ENCODE results near the gene CHFR. TPM values are rescaled to one million over a fixed set of nuclear protein-coding genes. Genes with fewer than 3 reads are reported as not detected.
A peak's percentile ranks its signal among the peaks of the same experiment; 100 is the strongest.
"Not testable (repeated sequence)": the region's sequence is repeated elsewhere in the genome, so short reads cannot be mapped to it uniquely, and the experiment has no call there.

Gene CHFR
- total RNA-seq, 2 experiments from 2014 or later, result 41.2 to 42.9 TPM

GRCh38 chr12:132814232-132814631 lies 73.2 kb downstream of the CHFR start:
- intact Hi-C loops (cut with micrococcal nuclease), result no loop called here
- Mint-ChIP-seq H3K9me3 (no peaks in the 10 kb centered on the region), H3K27me3 (no peaks in the 10 kb centered on the region), H3K27ac (no peak overlapping the region), H3K36me3 (peaks cover 48% of the 10 kb centered on the region), H3K4me3 (no peak overlapping the region), H3K4me1 (ENCODE audit: low read depth) (peaks cover 13% of the 10 kb centered on the region)
- no peak for DNase-seq
- ChIA-PET CTCF (no interaction called here), POLR2A (no interaction called here)

DNA sequence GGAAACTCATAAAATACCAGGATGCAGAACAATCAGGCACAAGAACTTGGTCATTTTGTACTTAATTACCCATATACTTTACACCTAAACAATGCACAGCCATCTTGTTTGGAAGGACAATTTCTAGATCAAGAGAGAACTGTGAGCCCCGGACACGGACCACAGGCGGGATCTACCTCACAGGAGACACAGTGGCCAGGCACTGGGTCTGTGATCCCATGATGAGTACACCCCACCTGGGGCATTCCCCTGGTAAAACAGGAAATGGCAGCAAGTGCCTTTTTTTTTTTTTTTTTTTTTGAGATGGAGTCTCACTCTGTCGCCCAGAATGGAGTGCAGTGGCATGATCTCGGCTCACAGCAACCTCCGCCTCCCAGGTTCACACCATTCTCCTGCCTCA lies 74.0 kb downstream of the CHFR start:
- DNase-seq, result peak; percentile 20
- peaks cover 13% of the 10 kb centered on the region for H3K4me1 Mint-ChIP-seq (ENCODE audit: low read depth)
- no peaks in the 10 kb centered on the region for H3K27me3 Mint-ChIP-seq
- peaks cover 49% of the 10 kb centered on the region for H3K36me3 Mint-ChIP-seq
- intact Hi-C loops (cut with micrococcal nuclease), result no loop called here
- no peaks in the 10 kb centered on the region for H3K9me3 Mint-ChIP-seq
- H3K27ac Mint-ChIP-seq, result no peak overlapping the region
- CTCF ChIA-PET, result no interaction called here
- POLR2A ChIA-PET, result no interaction called here
- H3K4me3 Mint-ChIP-seq, result no peak overlapping the region

GRCh38 chr12:132812631-132813305 lies 74.6 kb downstream of the CHFR start:
- DNase-seq, result peak; percentile 49
- H3K36me3 Mint-ChIP-seq, result peaks cover 50% of the 10 kb centered on the region
- CTCF ChIA-PET, result interaction anchor here (1.9 kb wide), 1 partner anchor 92 kb away, joined by 5 read pairs; no protein-coding TSS in a partner anchor
- no peaks in the 10 kb centered on the region for H3K27me3 Mint-ChIP-seq
- POLR2A ChIA-PET, result no interaction called here
- H3K4me3 Mint-ChIP-seq, result no peak overlapping the region
- intact Hi-C loops (cut with micrococcal nuclease), result no loop called here
- no peak overlapping the region for H3K27ac Mint-ChIP-seq
- peaks cover 13% of the 10 kb centered on the region for H3K4me1 Mint-ChIP-seq (ENCODE audit: low read depth)
- no peaks in the 10 kb centered on the region for H3K9me3 Mint-ChIP-seq

DNA sequence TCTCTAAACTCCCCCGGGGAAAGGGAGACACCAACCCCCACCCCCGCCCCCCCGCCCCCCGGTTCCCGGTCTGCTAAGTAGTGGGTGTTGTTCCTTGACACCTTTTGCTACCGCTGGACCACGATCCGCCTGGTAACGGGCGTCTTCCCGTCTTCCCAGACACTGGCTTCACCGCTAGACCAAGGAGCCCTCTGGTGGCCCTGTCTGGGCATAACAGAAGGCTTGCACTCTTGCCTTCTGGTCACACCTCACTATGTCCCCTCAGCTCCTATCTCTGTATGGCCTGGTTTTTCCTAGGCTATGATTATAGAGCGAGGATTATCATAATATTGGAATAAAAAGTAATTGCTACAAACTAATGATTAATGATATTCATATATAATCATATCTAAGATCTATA lies 78.0 kb downstream of the CHFR start:
- Mint-ChIP-seq H3K36me3 (peaks cover 53% of the 10 kb centered on the region), H3K4me1 (ENCODE audit: low read depth) (peaks cover 22% of the 10 kb centered on the region)
- POLR2A ChIA-PET; CTCF ChIA-PET; H3K9me3 Mint-ChIP-seq; H3K27ac Mint-ChIP-seq; H3K27me3 Mint-ChIP-seq; intact Hi-C loops (cut with micrococcal nuclease); H3K4me3 Mint-ChIP-seq: not testable (repeated sequence)
- DNase-seq, result peak; percentile 41

DNA sequence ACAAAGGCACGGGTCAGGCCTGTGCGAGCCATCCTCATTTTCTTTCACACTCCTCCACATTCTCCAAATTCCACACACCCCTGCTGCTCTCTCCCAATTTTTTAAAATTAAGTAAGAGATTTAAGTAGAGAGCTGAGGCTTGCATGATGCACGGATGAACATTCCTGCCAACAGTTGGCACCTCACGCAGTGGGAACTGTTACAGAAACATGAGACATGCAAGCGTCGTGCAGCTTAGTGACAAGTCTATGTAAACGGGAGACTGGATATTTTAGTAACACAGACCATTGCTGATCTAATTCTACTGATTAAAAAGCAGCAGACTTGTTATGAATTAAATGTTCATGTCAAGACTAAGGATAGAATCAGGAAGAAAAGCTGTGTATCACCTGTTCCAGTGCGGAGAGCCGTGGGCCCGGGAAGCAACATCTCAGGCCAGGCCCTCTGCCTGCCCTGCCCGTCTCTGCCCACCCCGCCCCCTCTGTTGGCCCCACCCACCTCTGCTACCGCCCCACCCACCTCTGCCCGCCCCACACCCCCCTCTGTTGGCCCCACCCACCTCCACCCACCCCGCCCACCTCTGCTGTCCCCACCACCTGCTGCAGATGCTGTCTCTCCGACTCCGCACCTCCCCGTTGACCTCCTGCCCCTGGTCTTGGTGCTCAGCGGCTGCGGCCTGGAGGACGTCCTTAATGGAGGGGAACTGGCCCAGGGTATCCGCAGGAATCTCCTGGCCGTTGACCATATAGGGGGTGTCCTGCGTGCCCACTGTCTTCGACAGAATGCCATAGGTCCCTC lies 79.9 kb downstream of the CHFR start:
- intact Hi-C loops (cut with micrococcal nuclease), result no loop called here
- peaks cover 59% of the 10 kb centered on the region for H3K36me3 Mint-ChIP-seq
- H3K4me3 Mint-ChIP-seq, result no peak overlapping the region
- H3K9me3 Mint-ChIP-seq, result no peaks in the 10 kb centered on the region
- POLR2A ChIA-PET, result interaction anchor here (1.2 kb wide), 1 partner anchor 66 kb away, joined by 4 read pairs; no protein-coding TSS in a partner anchor
- H3K4me1 Mint-ChIP-seq (ENCODE audit: low read depth), result peaks cover 12% of the 10 kb centered on the region
- CTCF ChIA-PET, result no interaction called here
- no peak overlapping the region for H3K27ac Mint-ChIP-seq
- no peaks in the 10 kb centered on the region for H3K27me3 Mint-ChIP-seq
- DNase-seq, result no peak

DNA sequence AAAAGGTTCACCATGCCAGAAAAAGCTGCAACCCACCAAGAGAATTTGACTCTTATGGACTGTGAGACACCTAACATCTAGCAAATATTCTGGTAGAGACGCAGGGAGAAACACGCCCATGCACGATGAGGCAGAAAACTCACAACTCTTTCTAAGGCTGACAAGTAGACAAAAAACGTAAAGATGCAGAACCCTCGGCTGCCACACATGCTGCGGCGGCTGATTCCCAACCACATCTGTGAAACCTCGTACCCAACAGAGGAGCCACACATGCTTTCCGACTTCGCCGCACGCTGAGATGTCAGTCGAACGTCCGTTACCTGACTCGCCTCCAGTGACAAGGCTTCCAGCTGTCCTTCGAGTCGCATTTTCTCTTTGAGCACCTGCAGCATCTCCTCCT lies 80.5 kb downstream of the CHFR start:
- Mint-ChIP-seq H3K27me3 (no peaks in the 10 kb centered on the region), H3K4me1 (ENCODE audit: low read depth) (peaks cover 9% of the 10 kb centered on the region), H3K9me3 (no peaks in the 10 kb centered on the region), H3K36me3 (peaks cover 54% of the 10 kb centered on the region), H3K4me3 (no peak overlapping the region), H3K27ac (no peak overlapping the region)
- ChIA-PET POLR2A (interaction anchor here (1.2 kb wide), 1 partner anchor 65 kb away, joined by 4 read pairs; no protein-coding TSS in a partner anchor), CTCF (no interaction called here)
- intact Hi-C loops (cut with micrococcal nuclease), result no loop called here
- peak; percentile 40 for DNase-seq

DNA sequence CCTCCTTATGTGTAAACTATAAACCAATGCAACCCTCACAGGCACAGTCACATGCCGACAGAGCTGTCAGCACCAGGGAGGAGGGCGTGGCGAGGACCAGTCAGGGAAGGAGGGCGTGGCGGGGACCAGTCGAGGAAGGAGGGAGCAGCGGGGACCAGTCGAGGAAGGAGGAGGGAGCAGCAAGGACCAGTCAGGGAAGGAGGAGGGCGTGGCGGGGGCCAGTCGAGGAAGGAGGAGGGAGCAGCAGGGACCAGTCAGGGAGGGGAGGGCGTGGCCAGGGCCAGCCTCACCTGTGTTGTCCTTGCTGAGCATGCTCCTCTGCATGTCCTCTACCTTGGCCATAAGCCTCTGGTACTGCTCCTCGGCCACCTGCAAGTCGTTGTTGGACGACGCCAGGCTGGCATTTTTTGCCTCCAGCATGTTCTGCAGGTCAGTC lies 83.0 kb downstream of the CHFR start:
- CTCF ChIA-PET, result no interaction called here
- peaks cover 57% of the 10 kb centered on the region for H3K36me3 Mint-ChIP-seq

DNA sequence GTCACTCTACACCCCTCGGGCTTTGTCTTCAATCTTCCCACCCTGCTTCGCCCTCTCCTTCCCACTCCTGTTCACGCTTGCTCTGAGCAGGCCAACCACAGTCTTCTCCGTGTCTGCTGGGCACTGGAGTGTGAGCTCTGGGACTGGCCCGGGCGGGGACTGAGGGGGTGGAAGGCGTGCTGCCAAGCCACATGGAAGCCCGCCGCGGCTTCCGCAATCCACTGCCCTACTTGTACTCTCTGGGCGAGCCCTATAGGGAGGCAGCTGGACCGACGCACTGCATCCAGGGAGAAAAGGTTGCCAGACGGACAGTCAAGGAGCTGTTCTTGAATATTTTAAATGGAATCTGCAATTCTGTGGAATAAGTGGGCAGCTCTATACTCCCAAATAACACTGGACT lies 83.5 kb downstream of the CHFR start:
- CTCF ChIA-PET, result no interaction called here
- DNase-seq, result no peak
- intact Hi-C loops (cut with micrococcal nuclease), result no loop called here
- Mint-ChIP-seq H3K9me3 (no peaks in the 10 kb centered on the region), H3K4me3 (no peak overlapping the region), H3K4me1 (ENCODE audit: low read depth) (peaks cover 9% of the 10 kb centered on the region), H3K27ac (no peak overlapping the region), H3K36me3 (peaks cover 57% of the 10 kb centered on the region), H3K27me3 (no peaks in the 10 kb centered on the region)
- POLR2A ChIA-PET, result no interaction called here

More for the DNA sequence above, 83.0 kb downstream of the CHFR start:
- no peak for DNase-seq
- POLR2A ChIA-PET, result no interaction called here
- H3K4me3 Mint-ChIP-seq, result no peak overlapping the region
- H3K9me3 Mint-ChIP-seq, result no peaks in the 10 kb centered on the region
- no peak overlapping the region for H3K27ac Mint-ChIP-seq
- peaks cover 9% of the 10 kb centered on the region for H3K4me1 Mint-ChIP-seq (ENCODE audit: low read depth)
- intact Hi-C loops (cut with micrococcal nuclease), result no loop called here
- H3K27me3 Mint-ChIP-seq, result no peaks in the 10 kb centered on the region

DNA sequence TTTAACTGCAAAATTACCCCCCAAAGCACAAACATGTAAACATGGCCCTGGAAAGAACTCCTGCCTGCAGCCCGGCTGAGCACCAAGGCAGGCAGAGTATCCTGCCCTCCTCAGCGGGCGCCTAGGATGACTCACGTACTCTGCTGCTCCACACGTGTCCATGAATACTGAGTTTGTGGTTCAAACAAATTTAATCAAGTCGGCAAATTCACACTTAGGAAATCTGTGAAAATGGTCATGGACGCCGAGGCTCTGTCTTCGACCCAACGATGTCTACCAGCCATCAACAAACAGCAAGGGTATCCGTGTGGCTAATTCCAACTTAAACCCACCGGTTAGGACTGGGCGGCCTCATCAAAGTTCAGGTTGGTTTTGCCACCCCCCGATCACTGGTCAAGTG lies 84.3 kb downstream of the CHFR start:
- CTCF ChIA-PET, result no interaction called here
- Mint-ChIP-seq H3K27me3 (no peaks in the 10 kb centered on the region), H3K36me3 (peaks cover 50% of the 10 kb centered on the region)

DNA sequence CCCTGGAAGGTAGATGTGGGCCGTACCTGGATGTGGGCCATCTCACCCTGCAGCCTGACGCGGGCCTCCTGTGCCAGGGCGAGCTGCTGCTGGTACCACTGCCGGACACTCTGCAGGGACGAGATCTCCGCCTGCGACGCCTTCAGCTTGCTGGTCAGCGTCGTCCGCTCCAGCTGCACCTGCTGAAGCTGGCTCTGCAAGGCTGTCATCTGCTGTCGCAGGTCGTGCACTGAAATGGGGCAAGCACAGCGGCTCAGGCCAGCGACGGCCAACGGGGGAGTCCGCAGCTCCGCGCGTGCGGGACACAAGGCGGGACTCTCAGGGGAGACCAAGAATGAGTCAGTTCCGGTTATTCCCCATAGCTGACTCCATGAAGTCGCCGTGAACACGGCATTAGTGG lies 85.7 kb downstream of the CHFR start:
- CTCF ChIA-PET, result interaction anchor here (0.7 kb wide), 1 partner anchor 55 kb away, joined by 4 read pairs; no protein-coding TSS in a partner anchor

More for the DNA sequence above, 84.3 kb downstream of the CHFR start:
- peaks cover 9% of the 10 kb centered on the region for H3K4me1 Mint-ChIP-seq (ENCODE audit: low read depth)
- no peak for DNase-seq
- intact Hi-C loops (cut with micrococcal nuclease), result no loop called here
- H3K4me3 Mint-ChIP-seq, result no peak overlapping the region
- POLR2A ChIA-PET, result no interaction called here
- H3K27ac Mint-ChIP-seq, result no peak overlapping the region
- H3K9me3 Mint-ChIP-seq, result no peaks in the 10 kb centered on the region

DNA sequence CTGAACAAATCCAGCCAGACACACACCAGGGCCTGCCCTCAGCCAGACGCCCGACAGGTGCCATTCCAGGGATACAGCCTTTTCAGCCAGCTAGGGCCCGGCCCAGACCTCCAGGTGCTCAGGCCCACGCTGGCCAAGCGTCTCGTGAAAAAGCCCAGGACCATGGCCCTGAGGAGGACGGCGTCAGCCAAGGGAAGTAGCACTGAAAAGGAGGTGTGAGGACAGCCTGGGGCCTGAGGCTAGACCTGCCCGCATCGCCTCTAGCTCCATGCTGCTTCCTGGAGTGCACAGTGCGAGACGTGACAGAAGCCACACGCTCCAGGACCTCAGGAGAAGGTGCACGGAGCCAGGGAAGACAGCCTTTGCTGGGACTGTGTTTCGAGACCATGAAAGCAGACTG lies 88.6 kb downstream of the CHFR start:
- ChIA-PET CTCF (no interaction called here), POLR2A (interaction anchor here (0.5 kb wide), 1 partner anchor 100 kb away, joined by 3 read pairs; no protein-coding TSS in a partner anchor)
- Mint-ChIP-seq H3K27me3 (no peaks in the 10 kb centered on the region), H3K9me3 (no peaks in the 10 kb centered on the region), H3K4me1 (ENCODE audit: low read depth) (no peaks in the 10 kb centered on the region), H3K4me3 (no peak overlapping the region), H3K27ac (no peak overlapping the region), H3K36me3 (peaks cover 44% of the 10 kb centered on the region)
- DNase-seq, result no peak
- intact Hi-C loops (cut with micrococcal nuclease), result no loop called here

More for the DNA sequence above, 85.7 kb downstream of the CHFR start:
- H3K9me3 Mint-ChIP-seq, result no peaks in the 10 kb centered on the region
- DNase-seq, result no peak
- peaks cover 4% of the 10 kb centered on the region for H3K4me1 Mint-ChIP-seq (ENCODE audit: low read depth)
- no peaks in the 10 kb centered on the region for H3K27me3 Mint-ChIP-seq
- intact Hi-C loops (cut with micrococcal nuclease), result no loop called here
- no peak overlapping the region for H3K4me3 Mint-ChIP-seq
- POLR2A ChIA-PET, result no interaction called here
- no peak overlapping the region for H3K27ac Mint-ChIP-seq
- H3K36me3 Mint-ChIP-seq, result peaks cover 47% of the 10 kb centered on the region

DNA sequence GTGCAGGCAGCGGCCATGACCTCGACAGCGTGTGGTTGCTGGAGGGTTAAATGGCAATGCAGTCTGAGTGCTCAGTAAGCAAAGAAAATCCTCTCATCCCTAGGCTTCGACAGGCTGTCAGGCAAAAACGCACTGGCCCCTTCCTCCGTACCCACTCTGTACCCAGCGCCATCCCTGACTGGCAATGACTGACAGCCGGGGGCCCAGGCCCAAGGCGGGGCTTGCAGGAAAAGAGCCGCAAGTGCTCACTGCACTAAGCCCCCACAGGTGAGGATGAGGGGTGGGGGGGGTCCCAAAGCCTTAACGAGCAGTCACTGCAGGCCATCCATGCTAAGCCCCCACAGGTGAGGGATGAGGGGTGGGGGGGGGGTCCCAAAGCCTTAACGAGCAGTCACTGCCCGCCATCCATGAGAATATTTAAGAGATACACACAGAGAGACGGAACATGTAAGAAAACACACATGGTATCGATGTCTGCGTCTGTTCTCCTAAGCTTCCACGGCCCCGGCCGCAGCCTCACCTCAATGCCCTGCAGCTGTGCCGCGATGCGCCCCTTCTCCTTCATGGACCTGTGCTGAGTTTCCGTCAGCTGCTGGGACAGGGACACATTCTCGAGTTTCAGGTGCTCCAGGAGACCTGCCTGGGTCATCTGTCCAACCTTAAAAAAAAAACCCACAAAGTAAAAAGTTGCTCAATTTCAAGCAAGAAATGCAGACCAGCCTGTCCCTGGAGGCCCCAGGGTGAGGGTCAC lies 89.4 kb downstream of the CHFR start:
- ChIA-PET POLR2A (no interaction called here), CTCF (no interaction called here)
- Mint-ChIP-seq H3K27ac (no peak overlapping the region), H3K27me3 (no peaks in the 10 kb centered on the region), H3K36me3 (peaks cover 35% of the 10 kb centered on the region), H3K9me3 (no peaks in the 10 kb centered on the region), H3K4me3 (no peak overlapping the region), H3K4me1 (ENCODE audit: low read depth) (no peaks in the 10 kb centered on the region)
- intact Hi-C loops (cut with micrococcal nuclease), result no loop called here
- DNase-seq, result no peak

All from activated CD4-positive, alpha-beta memory T cell treated with anti-CD3 and anti-CD28 coated beads for 36 hours (primary cell).